HG02943 (cell line): ENCODE data around the gene ARL4C.

Experiments
- ATAC-seq: cut with Tn5 transposase; IDR thresholded peaks from one replicate; pipeline ENCODE4 v1.9.1; 2021; ENCODE audit warnings: mild to moderate bottlenecking, low read depth, moderate library complexity; ENCODE audit not compliant: unreplicated experiment

ARL4C gene

GRCh38 chr2:234450431-234451124 is 46.3 kb downstream of the ARL4C start:
- no peak for ATAC-seq

DNA sequence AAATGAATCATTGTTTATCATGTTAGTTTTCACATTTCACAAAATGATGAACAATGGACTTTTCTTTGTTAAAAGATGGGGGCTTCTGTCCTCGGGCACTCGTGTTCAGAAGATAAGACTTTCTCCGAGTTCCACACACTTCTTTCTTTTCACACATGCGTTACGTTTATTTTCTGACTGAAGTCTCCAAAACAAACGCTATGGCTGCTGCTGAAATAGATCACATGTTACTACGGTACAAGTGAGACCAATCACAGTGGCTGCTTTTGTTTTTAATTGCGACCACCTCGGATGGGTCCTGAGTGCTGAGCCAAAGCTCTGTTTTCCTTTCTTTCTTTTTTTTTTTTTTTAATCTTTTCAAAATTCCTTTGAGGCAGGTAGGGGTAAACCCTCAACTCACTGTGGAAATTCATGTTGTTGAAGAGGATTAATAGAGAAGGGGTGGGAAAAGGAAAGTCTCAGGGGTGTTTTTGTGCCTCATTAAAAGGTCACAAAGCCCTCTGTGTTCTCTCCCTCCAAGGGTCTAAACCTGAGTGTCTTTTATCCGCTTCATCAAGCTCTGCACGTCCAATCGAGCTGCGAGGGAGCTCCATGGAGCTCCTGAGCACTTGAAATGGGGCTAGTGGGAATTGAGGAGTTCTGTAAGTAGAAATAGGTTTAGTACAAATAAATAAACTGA is 48.2 kb downstream of the ARL4C start:
- no peak for ATAC-seq

DNA sequence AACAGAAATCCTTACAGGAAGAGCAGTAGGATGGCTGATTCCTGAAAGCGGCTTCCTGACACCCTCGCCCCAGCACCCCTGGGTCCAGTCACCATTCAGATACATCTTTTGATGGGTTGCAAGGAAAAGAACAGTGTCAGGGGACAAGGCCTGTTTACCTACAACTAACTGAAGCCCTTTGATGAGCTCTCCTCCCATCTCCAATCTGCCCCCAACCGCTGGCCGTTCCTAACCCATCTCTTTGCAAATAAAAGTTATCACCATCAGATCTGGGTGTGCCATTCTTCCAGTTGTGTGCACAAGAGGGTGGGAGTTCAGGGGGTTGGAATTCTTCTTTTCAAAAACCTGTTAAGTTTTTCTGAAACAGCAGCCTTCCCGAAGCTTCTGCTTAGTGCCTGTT is 48.9 kb downstream of the ARL4C start:
- no peak for ATAC-seq

DNA sequence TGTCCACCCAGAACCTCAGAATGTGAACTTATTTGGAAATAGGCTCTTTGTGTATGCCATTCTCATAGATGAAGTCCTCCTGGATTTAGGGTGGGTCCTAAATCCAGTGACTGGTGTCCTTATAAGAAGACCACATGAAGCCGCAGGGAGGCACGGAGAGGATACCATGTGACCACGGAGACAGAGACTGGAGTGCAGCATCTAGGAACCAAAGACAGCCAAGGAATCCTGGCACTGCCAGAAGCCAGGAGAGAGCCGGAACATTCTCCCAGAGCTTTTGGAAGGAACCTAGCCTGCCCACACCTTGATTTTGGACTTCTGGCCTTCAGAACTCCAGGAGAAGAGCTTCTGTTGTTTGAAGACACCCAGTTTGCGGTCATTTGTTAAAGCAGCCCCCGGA is 49.7 kb downstream of the ARL4C start:
- no peak for ATAC-seq

DNA sequence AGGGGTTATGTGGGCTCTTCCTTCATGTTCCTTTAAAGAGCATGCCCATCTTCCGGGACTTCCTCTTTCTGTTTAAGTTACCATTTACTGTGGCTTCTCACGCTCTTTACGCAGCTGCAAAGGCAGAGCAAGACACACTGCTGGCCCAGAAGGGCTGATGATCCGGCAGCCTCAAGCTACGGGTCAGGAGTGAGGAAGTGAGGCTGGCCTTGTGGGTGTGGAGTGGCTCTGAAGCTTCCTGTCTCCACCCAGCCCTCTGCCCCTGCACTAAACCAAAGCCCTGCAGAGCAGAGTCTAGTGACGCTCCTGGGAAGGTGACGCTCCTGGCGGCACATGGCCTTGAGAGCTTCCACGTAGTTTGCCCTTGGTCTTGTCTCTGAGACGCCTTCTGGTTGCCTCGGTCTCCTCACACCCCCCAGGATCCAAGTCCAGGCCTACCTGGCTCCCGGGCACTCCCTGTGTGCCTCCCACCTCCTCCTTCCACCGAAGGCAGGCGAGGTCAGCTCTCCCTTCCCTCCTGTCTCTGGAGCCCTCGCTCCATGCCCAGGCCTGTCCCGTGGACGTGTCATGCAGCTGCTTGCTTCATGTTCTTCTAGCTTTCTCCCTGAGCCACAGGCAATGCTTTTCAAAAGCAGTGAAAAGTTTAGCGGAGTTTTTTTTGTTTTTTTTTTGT is 50.3 kb downstream of the ARL4C start:
- ATAC-seq = peak; percentile 84

- ATAC-seq = no peak
Observed at GRCh38 chr2:234444893-234445292, 52.0 kb downstream of the ARL4C start.

GRCh38 chr2:234444242-234444730 is 52.6 kb downstream of the ARL4C start:
- no peak for ATAC-seq
